Spleen (tissue), 11 donors: ENCODE data around the gene TCP11L2. TPM values are rescaled to one million over a fixed set of nuclear protein-coding genes. Genes with fewer than 3 reads are reported as not detected.

ENCODE experiments used
- DNase-seq: peaks from one replicate; pipeline ENCODE4 v3.0.0-alpha.2; 2020
- H3K27ac ChIP-seq, 8 donors: fragments of 200-600 bp; sonication (generic) in 7 of 8; 1 replicate in 4 of 8; 2 replicates in 4 of 8; pipeline versions ENCODE4 v1.5.0 to v1.8.0; 2016 to 2021; ENCODE audit warnings: inconsistent platforms in 4 of 8, mild to moderate bottlenecking in 4 of 8, moderate library complexity in 1 of 8
- H3K27me3 ChIP-seq, 7 donors: fragments of 200-600 bp; sonication (generic) in 6 of 7; replicated peaks in 1 of 7; 1 replicate in 4 of 7; 2 replicates in 3 of 7; pipeline versions ENCODE4 v1.5.0 to v1.8.0; 2016 to 2021; ENCODE audit warnings: inconsistent platforms in 3 of 7, mild to moderate bottlenecking in 1 of 7
- H3K36me3 ChIP-seq, 6 donors: fragments of 200-600 bp; sonication (generic) in 5 of 6; 1 replicate in 4 of 6; 2 replicates in 2 of 6; pipeline versions ENCODE4 v1.5.0 to v1.8.0; 2016 to 2021; ENCODE audit warnings: inconsistent platforms in 2 of 6
- H3K4me1 ChIP-seq, 6 donors: fragments of 200-600 bp; sonication (generic) in 5 of 6; 1 replicate in 3 of 6; 2 replicates in 3 of 6; pipeline versions ENCODE4 v1.5.0 to v1.8.0; 2016 to 2021; ENCODE audit warnings: inconsistent platforms in 3 of 6
- H3K4me3 ChIP-seq, 8 donors: fragments of 200-600 bp; sonication (generic) in 7 of 8; 1 replicate in 4 of 8; 2 replicates in 4 of 8; pipeline versions ENCODE4 v1.5.0 to v1.8.0; 2016 to 2021; ENCODE audit warnings: inconsistent platforms in 4 of 8, mild to moderate bottlenecking in 4 of 8, moderate library complexity in 2 of 8
- H3K9me3 ChIP-seq, 8 donors: fragments of 200-600 bp; sonication (generic) in 7 of 8; 1 replicate in 4 of 8; 2 replicates in 4 of 8; pipeline versions ENCODE4 v1.5.0 to v1.8.0; 2016 to 2021; ENCODE audit warnings: inconsistent platforms in 4 of 8
- CTCF ChIP-seq, 11 experiments: fragments of 200-600 bp in 7 of 11; fragments of 450-650 bp in 4 of 11; sonication (generic) in 4 of 11; IDR thresholded peaks in 8 of 11; conservative IDR thresholded peaks in 3 of 11; 1 replicate in 7 of 11; 2 replicates in 4 of 11; pipeline versions ENCODE4 v1.4.0 to v1.8.0; 2016 to 2021; ENCODE audit warnings: antibody characterized with exemption in 11 of 11, inconsistent platforms in 4 of 11, mild to moderate bottlenecking in 1 of 11
- POLR2A ChIP-seq, 3 donors: fragments of 450-650 bp; IDR thresholded peaks; one replicate each; pipeline ENCODE4 v1.5.1; 2017; ENCODE audit warnings: antibody characterized with exemption in 3 of 3, mild to moderate bottlenecking in 1 of 3
- POLR2AphosphoS5 ChIP-seq, 3 donors: sonication (generic); formaldehyde crosslinking; IDR thresholded peaks; one replicate each; pipeline ENCODE4 v1.5.1; 2017; ENCODE audit warnings: antibody characterized with exemption in 3 of 3
- WGBS, 5 donors: extraction: QIAGEN DNeasy Blood & Tissue Kit in 3 of 5; methylation state at CpG; one replicate each; pipeline versions ENCODE4 v1.1.5 to v1.1.7; 2013 to 2018; 5-methylcytosine and 5-hydroxymethylcytosine counted together
- intact Hi-C: fragments of 100-400 bp; cut with DNase I; formaldehyde crosslinking; loops from one replicate; pipeline ENCODE4 v1.15.0; 2023; ENCODE audit warnings: low total_unique reads
- polyA plus RNA-seq, 3 donors: library from polyadenylated mRNA; stranded (reverse); fragments of 200-250 nt; gene quantifications; one replicate each; pipeline ENCODE4 v1.2.1, GENCODE V29; 2013
- total RNA-seq, 7 donors: library from RNA; depleted of rRNA in 3 of 7; stranded (reverse); fragments of >200 nt in 3 of 7; fragmentation: NEBNext Ultra II Directional in 4 of 7; extraction: Animal tissue kit (Norgen Biotek cat#: 25700) in 4 of 7; gene quantifications; one replicate each; pipeline versions ENCODE4 v1.1.0 to v1.2.1, GENCODE V29; 2016 to 2021
- donor health status: healthy with polysubstance abuse.
- donor health status: DM: no; HTN: no; CAD: no; lungs with moderate emphysema.
- donor health status: DM: no; HTN: no; CAD: no.
- donor health status: Bipolar disorder and iron deficiency.
- donor health status: healthy.
- donor health status: DM: no; HTN: no; CAD: no.
- donor health status: DM: yes; HTN: yes; CAD: no.

Gene TCP11L2
- total and polyA plus RNA-seq, 10 donors: 1.2 to 88.3 (median 45.8) TPM

- 33 to 36% (median 34%) methylated on average over 17 of the region's 17 CpGs for WGBS, 5 donors
- intact Hi-C loops: loop anchor here (10.0 kb wide), 1 partner anchor 54 kb away; the partner anchor contains the start of gene TCP11L2
- no peaks in the 10 kb centered on the region for H3K9me3 ChIP-seq
These were observed 56.1 kb downstream of the TCP11L2 start for GRCh38 chr12:106358396-106359241.

GRCh38 chr12:106359646-106360399, 57.3 kb downstream of the TCP11L2 start:
- H3K27me3 ChIP-seq: no peaks in the 10 kb centered on the region
- no peak for DNase-seq
- TF ChIP-seq CTCF (IDR thresholded peaks at IDR 0.05 in 8 of 11, conservative IDR thresholded peaks at IDR 0.05 in 3 of 11) (no peak), POLR2AphosphoS5 (IDR thresholded peaks at IDR 0.05) (no peak)
- no peak overlapping the region for H3K4me3 ChIP-seq
- intact Hi-C loops: loop anchor here (10.0 kb wide), 1 partner anchor 55 kb away; the partner anchor contains the start of gene TCP11L2
- peak overlapping the region in 5 of 8 donors; percentile 10 to 97 (median 92) for H3K27ac ChIP-seq
- peaks cover 8 to 36% (median 26%) of the 10 kb centered on the region in 6 donors for H3K4me1 ChIP-seq
- H3K9me3 ChIP-seq: no peaks in the 10 kb centered on the region
- 80 to 95% (median 90%) methylated on average over 7 of the region's 7 CpGs for WGBS, 5 donors
- H3K36me3 ChIP-seq: peaks cover 0 to 10% (median 0%) of the 10 kb centered on the region in 6 donors

More at GRCh38 chr12:106358396-106359241, 56.1 kb downstream of the TCP11L2 start:
- peak overlapping the region; percentile 70 to 98 (median 88) for H3K4me3 ChIP-seq
- H3K27me3 ChIP-seq: no peaks in the 10 kb centered on the region
- no peaks in the 10 kb centered on the region for H3K36me3 ChIP-seq
- no peak for DNase-seq
- no peak for TF ChIP-seq CTCF (IDR thresholded peaks at IDR 0.05 in 8 of 11, conservative IDR thresholded peaks at IDR 0.05 in 3 of 11)
- no peak for TF ChIP-seq POLR2AphosphoS5 (IDR thresholded peaks at IDR 0.05)
- TF ChIP-seq POLR2A (IDR thresholded peaks at IDR 0.05): no peak
- peaks cover 8 to 36% (median 26%) of the 10 kb centered on the region in 6 donors for H3K4me1 ChIP-seq
- peak overlapping the region; percentile 91 to 97 (median 93) for H3K27ac ChIP-seq

- Histone ChIP-seq H3K9me3 (no peaks in the 10 kb centered on the region), H3K27me3 (no peaks in the 10 kb centered on the region), H3K4me3 (no peak overlapping the region), H3K27ac (peak overlapping the region in 2 of 8 donors; percentile 2 to 97), H3K4me1 (peaks cover 8 to 36% (median 26%) of the 10 kb centered on the region in 6 donors), H3K36me3 (peaks cover 0 to 15% (median 0%) of the 10 kb centered on the region in 6 donors)
- TF ChIP-seq CTCF (IDR thresholded peaks at IDR 0.05 in 8 of 11, conservative IDR thresholded peaks at IDR 0.05 in 3 of 11): no peak
- TF ChIP-seq POLR2AphosphoS5 (IDR thresholded peaks at IDR 0.05): no peak
- no peak for TF ChIP-seq POLR2A (IDR thresholded peaks at IDR 0.05)
- intact Hi-C loops: no loop called here
- no peak for DNase-seq
- 96 to 98% (median 97%) methylated on average over 5 of the region's 5 CpGs for WGBS, 5 donors
These were observed 58.0 kb downstream of the TCP11L2 start for GRCh38 chr12:106360400-106360994.
